Right lobe of liver (tissue), 6 donors: ENCODE measurements around the gene MBOAT2. TPM values are rescaled to one million over a fixed set of nuclear protein-coding genes. Genes with fewer than 3 reads are reported as not detected.
"Not testable (repeated sequence)": the region's sequence is repeated elsewhere in the genome, so short reads cannot be mapped to it uniquely, and the experiment has no call there.

ENCODE experiments used
- ATAC-seq, 4 donors: fragments of 200-7000 bp; cut with Tn5 transposase; one replicate each; pipeline ENCODE4 v1.9.1; 2020; ENCODE audit warnings: mild to moderate bottlenecking in 4 of 4, moderate library complexity in 4 of 4
- DNase-seq, 3 donors: peaks; one replicate each; pipeline ENCODE4 v3.0.0-alpha.2; 2020
- H3K27ac ChIP-seq, 3 donors: fragments of 200-600 bp; one replicate each; pipeline ENCODE4 v1.8.0; 2022
- H3K27me3 ChIP-seq, 2 donors: fragments of 200-600 bp; one replicate each; pipeline ENCODE4 v1.8.0; 2022
- H3K36me3 ChIP-seq, 4 donors: fragments of 200-600 bp; sonication (generic) in 1 of 4; one replicate each; pipeline versions ENCODE4 v1.5.1 to v1.8.0; 2017 to 2022; ENCODE audit warnings: control low read depth in 1 of 4
- H3K4me1 ChIP-seq, 4 donors: fragments of 200-600 bp; sonication (generic) in 1 of 4; one replicate each; pipeline versions ENCODE4 v1.5.1 to v1.8.0; 2017 to 2022; ENCODE audit warnings: control low read depth in 1 of 4
- H3K4me3 ChIP-seq, 3 donors: fragments of 200-600 bp; one replicate each; pipeline ENCODE4 v1.8.0; 2022
- H3K9me3 ChIP-seq, 4 donors: fragments of 200-600 bp; sonication (generic) in 1 of 4; one replicate each; pipeline versions ENCODE4 v1.5.1 to v1.8.0; 2017 to 2022; ENCODE audit warnings: control low read depth in 1 of 4
- CTCF ChIP-seq, 4 donors: fragments of 200-600 bp in 3 of 4; fragments of 450-650 bp in 1 of 4; IDR thresholded peaks; one replicate each; pipeline versions ENCODE4 v1.5.1 to v1.8.0; 2016 to 2022; ENCODE audit warnings: antibody characterized with exemption in 4 of 4, mild to moderate bottlenecking in 2 of 4
- POLR2A ChIP-seq: fragments of 450-650 bp; IDR thresholded peaks from one replicate; pipeline ENCODE4 v1.6.1; 2017; ENCODE audit warnings: antibody characterized with exemption, mild to moderate bottlenecking
- WGBS: methylation state at CpG from one replicate; pipeline ENCODE4 v1.1.6; 2018; ENCODE audit warnings: low coverage, low lambda C conversion rate; ENCODE audit not compliant: insufficient coverage; ENCODE audit errors: missing lambda C conversion rate; 5-methylcytosine and 5-hydroxymethylcytosine counted together
- intact Hi-C, 2 donors: fragments of 100-400 bp; cut with DNase I; formaldehyde crosslinking; loops; one replicate each; pipeline versions ENCODE4 v1.11.2 to v1.14.1; 2022
- total RNA-seq, 6 experiments: library from RNA; depleted of rRNA in 2 of 6; stranded (reverse); fragments of >200 nt in 2 of 6; fragmentation: NEBNext Ultra II Directional in 3 of 6; extraction: Animal tissue kit (Norgen Biotek cat#: 25700) in 3 of 6; gene quantifications; one replicate each; pipeline versions ENCODE4 v1.1.0 to v1.2.4, GENCODE V29; 2016 to 2023
- donor health status: DM: no; HTN: yes; CAD: no.
- donor health status: DM: no; HTN: no; CAD: no.
- donor health status: DM: no; HTN: no; CAD: no.
- donor health status: DM: no; HTN: yes; CAD: no.
- donor health status: DM: no; HTN: yes; CAD: no.

MBOAT2 gene
- total RNA-seq, 6 experiments from 2014 or later: 0.50 to 1.9 (median 1.5) TPM

DNA sequence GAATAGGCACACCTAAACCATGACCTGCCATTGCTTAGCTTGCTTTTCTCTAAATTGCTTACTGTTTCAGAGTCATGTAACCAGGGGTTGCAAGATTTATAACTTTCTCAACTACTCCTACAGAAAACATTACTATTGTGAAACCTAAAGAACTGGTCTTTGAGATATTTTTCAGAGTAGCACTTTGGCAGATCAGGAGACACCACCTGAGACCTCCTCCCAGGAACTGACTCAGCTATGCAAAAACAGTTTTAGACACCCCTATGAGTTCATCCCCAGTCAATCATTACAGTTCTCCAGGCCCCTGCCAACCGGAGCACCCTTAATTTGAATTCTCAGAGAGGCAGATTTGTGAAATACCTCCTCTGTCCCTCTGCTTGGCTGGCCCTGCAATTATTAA lies 80.3 kb downstream of the MBOAT2 start:
- intact Hi-C loops: no loop called here
- Histone ChIP-seq H3K4me3 (no peak overlapping the region), H3K4me1 (no peaks in the 10 kb centered on the region), H3K27me3 (no peaks in the 10 kb centered on the region), H3K9me3 (no peaks in the 10 kb centered on the region), H3K27ac (no peak overlapping the region), H3K36me3 (no peaks in the 10 kb centered on the region)
- 71% methylated on average over 1 of the region's 1 CpG for WGBS
- DNase-seq (no peak), ATAC-seq (no peak)
- TF ChIP-seq CTCF (IDR thresholded peaks at IDR 0.05) (no peak), POLR2A (no peak)

DNA sequence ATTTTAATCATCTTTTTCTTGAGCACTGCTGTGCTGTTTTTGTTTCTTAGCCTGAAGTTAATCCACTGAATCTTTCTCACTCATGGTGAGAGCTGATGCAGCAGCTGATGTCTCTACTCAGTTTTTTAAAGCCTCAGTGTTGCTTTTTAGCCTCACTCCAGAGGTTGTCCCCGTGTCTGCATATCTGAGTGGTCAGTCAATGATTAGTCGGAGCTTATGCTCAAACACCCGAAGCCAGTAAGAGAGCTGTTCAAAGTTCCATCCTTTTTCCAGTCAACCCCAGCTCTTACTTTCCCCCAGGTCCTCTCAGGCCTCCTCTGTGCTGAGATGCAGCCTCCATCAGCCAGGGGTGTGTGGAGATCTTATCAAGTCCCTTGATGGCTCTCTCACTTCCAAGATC lies 81.1 kb downstream of the MBOAT2 start:
- intact Hi-C loops: no loop called here
- TF ChIP-seq CTCF (IDR thresholded peaks at IDR 0.05) (no peak), POLR2A (no peak)
- Histone ChIP-seq H3K4me3 (no peak overlapping the region), H3K9me3 (no peaks in the 10 kb centered on the region), H3K27ac (no peak overlapping the region), H3K27me3 (no peaks in the 10 kb centered on the region), H3K4me1 (no peaks in the 10 kb centered on the region), H3K36me3 (no peaks in the 10 kb centered on the region)
- ATAC-seq: no peak
- no peak for DNase-seq
- WGBS: 37% methylated on average over 2 of the region's 3 CpGs

DNA sequence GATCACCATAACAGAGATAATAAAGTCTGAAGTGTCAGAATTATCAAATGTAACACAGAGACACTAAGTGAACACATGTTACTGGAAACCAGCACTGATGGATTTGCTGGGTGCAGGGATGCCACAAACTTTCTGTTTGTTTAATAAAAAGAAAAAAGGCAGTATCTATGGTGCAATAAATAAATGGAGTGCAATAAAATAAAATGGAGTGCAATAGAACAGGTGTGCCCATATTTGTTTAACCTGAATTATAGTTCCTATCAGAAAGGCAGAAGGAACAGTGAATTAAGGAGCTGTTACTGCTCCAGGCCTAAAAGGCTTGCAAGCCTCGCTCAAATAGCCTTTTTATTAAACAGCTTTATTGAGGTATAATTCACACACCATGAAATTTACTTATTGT lies 85.1 kb downstream of the MBOAT2 start:
- no peak for TF ChIP-seq POLR2A
- TF ChIP-seq CTCF (IDR thresholded peaks at IDR 0.05): no peak
- H3K27me3 ChIP-seq: no peaks in the 10 kb centered on the region
- ATAC-seq: no peak
- no peak overlapping the region for H3K27ac ChIP-seq
- no peaks in the 10 kb centered on the region for H3K4me1 ChIP-seq
- no peak overlapping the region for H3K4me3 ChIP-seq
- no peaks in the 10 kb centered on the region for H3K9me3 ChIP-seq
- H3K36me3 ChIP-seq: no peaks in the 10 kb centered on the region
- WGBS: 100% methylated on average over 1 of the region's 1 CpG
- DNase-seq: no peak
- intact Hi-C loops: no loop called here

GRCh38 chr2:8915941-8916340 lies 87.5 kb downstream of the MBOAT2 start:
- Histone ChIP-seq H3K9me3 (no peaks in the 10 kb centered on the region), H3K27ac (no peak overlapping the region), H3K27me3 (no peaks in the 10 kb centered on the region), H3K4me3 (no peak overlapping the region), H3K4me1 (no peaks in the 10 kb centered on the region), H3K36me3 (no peaks in the 10 kb centered on the region)
- no peak for TF ChIP-seq CTCF (IDR thresholded peaks at IDR 0.05)
- TF ChIP-seq POLR2A: no peak
- intact Hi-C loops: no loop called here
- DNase-seq: no peak
- ATAC-seq: no peak
- 58% methylated on average over 4 of the region's 4 CpGs for WGBS

DNA sequence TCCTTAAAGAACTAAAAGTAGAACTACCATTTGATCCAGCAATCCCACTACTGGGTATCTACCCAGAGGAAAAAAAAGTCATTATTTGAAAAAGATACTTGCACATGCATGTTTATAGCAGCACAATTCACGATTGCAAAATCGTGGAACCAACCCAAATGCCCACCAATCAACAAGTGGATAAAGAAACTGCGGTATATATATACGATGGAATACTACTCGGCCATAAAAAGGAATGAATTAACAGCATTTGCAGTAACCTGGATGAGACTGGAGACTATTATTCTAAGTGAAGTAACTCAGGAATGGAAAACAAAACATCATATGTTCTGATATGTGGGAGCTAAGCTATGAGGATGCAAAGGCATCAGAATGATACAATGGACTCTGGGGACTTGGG lies 89.7 kb downstream of the MBOAT2 start:
- H3K27me3 ChIP-seq, H3K9me3 ChIP-seq, ATAC-seq, H3K36me3 ChIP-seq, H3K4me1 ChIP-seq, intact Hi-C loops, H3K4me3 ChIP-seq, H3K27ac ChIP-seq, DNase-seq: not testable (repeated sequence)
- 60% methylated on average over 5 of the region's 5 CpGs for WGBS
